ENCODE measurements around the gene NKD2. TPM values are rescaled to one million over a fixed set of nuclear protein-coding genes. Genes with fewer than 3 reads are reported as not detected.

The NKD2 gene
- total RNA-seq, 1 donor from 2014 or later: 1.7 TPM

DNA sequence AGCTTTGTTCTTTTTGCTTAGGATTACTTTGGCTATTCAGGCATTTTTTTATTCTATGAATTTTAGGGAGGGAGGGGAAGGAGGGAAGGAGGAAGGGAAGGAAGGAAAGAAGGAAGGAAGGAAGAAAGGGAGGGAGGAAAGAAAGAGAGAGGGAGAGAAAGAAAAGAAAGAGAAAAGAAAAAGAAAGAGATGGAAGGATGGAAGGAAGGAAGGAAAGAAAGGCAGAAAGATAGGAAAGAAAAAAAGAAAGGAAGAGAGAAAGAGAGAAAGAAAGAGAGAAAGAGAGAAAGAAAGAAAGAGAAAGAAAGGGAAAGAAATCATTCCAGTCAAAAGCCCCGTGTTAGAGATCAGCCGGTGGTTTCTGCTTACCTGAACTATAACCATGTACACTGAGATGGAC lies 20.8 kb upstream of the NKD2 start:
- DNase-seq (ENCODE audit: low read depth): no peak
- Histone ChIP-seq H3K36me3 (ENCODE audit: control insufficient read depth, insufficient read depth, low read length) (no peaks in the 10 kb centered on the region), H3K27me3 (ENCODE audit: control insufficient read depth, insufficient read depth, low read length) (peaks cover 4% of the 10 kb centered on the region), H3K4me3 (ENCODE audit: low read depth, low read length) (no peak overlapping the region)
- no peak for TF ChIP-seq CTCF (IDR thresholded peaks at IDR 0.05; ENCODE audit: insufficient read depth, low read length, poor library complexity, severe bottlenecking)

DNA sequence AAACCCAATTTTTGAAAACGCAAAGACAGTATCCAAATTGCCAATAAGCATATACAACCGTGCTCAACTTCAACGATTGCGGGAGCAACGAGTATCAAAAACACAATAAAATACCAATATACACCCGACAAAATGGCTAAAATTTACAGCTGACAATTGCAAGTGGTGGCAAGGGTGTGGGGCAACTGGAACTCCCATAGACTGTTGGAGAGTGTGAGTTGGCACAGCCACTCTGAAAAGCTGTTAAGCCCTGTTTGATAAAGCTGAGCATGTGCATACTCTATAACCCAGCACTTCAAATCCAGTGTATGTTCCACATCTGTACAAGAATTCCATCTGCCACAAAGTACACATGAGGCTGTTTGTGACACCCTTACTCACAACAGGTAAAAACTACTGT lies 20.3 kb upstream of the NKD2 start:
- Histone ChIP-seq H3K36me3 (ENCODE audit: control insufficient read depth, insufficient read depth, low read length) (no peaks in the 10 kb centered on the region), H3K27me3 (ENCODE audit: control insufficient read depth, insufficient read depth, low read length) (peaks cover 4% of the 10 kb centered on the region), H3K4me3 (ENCODE audit: low read depth, low read length) (no peak overlapping the region)
- TF ChIP-seq CTCF (IDR thresholded peaks at IDR 0.05; ENCODE audit: insufficient read depth, low read length, poor library complexity, severe bottlenecking): no peak
- DNase-seq (ENCODE audit: low read depth): no peak

DNA sequence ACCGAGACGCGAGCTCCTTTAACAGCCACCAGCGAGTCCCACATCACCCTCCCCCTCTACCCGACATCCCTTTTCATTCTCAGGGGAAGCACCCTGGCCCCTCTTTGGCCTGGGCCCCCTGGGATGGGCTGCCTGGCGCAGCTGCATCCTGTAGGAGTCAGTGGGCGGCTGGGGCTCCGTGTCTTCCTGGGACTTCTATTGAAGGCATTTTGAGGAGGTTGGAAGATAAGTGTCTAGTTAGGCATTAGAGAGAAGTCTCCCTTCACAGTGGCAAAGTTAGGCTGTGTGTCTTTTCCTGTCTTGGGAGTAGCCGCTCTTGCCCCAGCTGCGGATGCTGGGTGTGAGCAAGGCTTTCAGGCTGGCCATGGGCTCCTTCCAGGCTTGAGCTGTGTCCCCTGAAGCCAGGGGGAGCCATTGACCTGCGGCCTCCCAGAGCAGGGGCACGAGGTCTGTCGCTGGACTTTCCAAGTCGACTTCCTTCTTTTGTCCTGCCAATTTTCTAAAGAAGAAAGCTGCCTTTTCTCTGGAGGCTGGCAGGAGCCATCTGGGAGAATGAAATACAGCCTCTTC lies 18.6 kb upstream of the NKD2 start:
- Histone ChIP-seq H3K36me3 (ENCODE audit: control insufficient read depth, insufficient read depth, low read length) (no peaks in the 10 kb centered on the region), H3K27me3 (ENCODE audit: control insufficient read depth, insufficient read depth, low read length) (peaks cover 5% of the 10 kb centered on the region), H3K4me3 (ENCODE audit: low read depth, low read length) (no peak overlapping the region)
- no peak for DNase-seq (ENCODE audit: low read depth)
- TF ChIP-seq CTCF (IDR thresholded peaks at IDR 0.05; ENCODE audit: insufficient read depth, low read length, poor library complexity, severe bottlenecking): peak; percentile 13

DNA sequence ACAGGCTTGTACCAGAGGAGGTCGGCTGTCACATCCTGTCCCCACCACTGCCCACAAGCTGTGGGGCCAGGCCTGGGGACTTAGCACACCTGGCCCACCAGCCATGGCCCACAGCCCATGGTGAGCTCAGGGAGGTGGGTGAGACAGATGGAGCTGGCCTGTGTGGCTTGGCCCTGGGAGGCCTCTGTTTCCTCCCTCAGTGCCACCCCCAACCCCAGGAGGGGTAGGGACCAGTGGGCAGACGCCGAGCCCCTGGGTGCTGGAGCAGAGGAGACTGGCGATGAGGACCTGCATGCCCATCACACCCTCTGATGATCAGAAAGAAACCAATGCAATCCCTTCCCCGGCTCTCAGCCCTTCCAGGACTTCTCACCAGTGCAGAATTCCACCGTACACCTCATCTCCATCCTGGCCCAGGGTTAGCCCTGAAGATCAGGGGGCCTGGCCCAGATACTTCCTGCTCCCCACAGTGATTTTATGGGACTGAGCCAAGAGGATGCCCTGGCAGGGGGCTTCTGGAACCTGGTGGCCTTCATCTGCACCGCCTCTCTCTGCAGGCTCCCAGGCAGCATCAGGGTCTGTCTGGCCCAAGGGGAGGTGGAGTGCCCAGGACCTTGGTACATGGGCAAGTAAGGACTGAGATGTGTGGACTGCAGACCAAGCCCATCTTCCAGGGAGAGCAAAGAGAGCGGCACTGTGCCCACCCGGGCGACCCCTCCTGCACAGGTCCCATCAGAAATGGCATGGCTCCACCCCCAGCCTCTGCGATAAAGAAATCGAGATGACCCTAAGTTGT lies 16.9 kb upstream of the NKD2 start:
- Histone ChIP-seq H3K27me3 (ENCODE audit: control insufficient read depth, insufficient read depth, low read length) (peaks cover 11% of the 10 kb centered on the region), H3K4me3 (ENCODE audit: low read depth, low read length) (no peak overlapping the region), H3K36me3 (ENCODE audit: control insufficient read depth, insufficient read depth, low read length) (no peaks in the 10 kb centered on the region)
- no peak for DNase-seq (ENCODE audit: low read depth)
- TF ChIP-seq CTCF (IDR thresholded peaks at IDR 0.05; ENCODE audit: insufficient read depth, low read length, poor library complexity, severe bottlenecking): no peak

DNA sequence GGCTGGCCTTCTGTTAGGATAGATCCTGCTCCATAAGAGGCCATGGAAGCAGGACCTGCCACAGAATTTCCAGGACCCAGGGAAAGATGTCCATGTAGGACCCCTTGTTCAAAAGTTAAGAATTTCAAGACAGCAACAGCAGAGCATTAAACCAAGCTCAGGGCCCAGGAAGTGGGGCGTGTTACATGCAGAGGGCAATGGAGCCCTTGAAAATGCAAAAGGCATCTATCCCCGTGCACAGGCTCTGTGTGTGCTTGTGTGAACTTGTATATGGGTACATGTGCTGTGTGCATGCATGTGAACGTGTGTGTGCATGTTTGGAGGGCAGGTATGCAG lies 14.4 kb upstream of the NKD2 start:
- H3K36me3 ChIP-seq (ENCODE audit: control insufficient read depth, insufficient read depth, low read length): no peaks in the 10 kb centered on the region
- no peak overlapping the region for H3K4me3 ChIP-seq (ENCODE audit: low read depth, low read length)
- no peak for TF ChIP-seq CTCF (IDR thresholded peaks at IDR 0.05; ENCODE audit: insufficient read depth, low read length, poor library complexity, severe bottlenecking)
- H3K27me3 ChIP-seq (ENCODE audit: control insufficient read depth, insufficient read depth, low read length): peaks cover 22% of the 10 kb centered on the region
- no peak for DNase-seq (ENCODE audit: low read depth)

- H3K36me3 ChIP-seq (ENCODE audit: control insufficient read depth, insufficient read depth, low read length): no peaks in the 10 kb centered on the region
- no peak for TF ChIP-seq CTCF (IDR thresholded peaks at IDR 0.05; ENCODE audit: insufficient read depth, low read length, poor library complexity, severe bottlenecking)
- H3K27me3 ChIP-seq (ENCODE audit: control insufficient read depth, insufficient read depth, low read length): peaks cover 27% of the 10 kb centered on the region
- no peak overlapping the region for H3K4me3 ChIP-seq (ENCODE audit: low read depth, low read length)
- no peak for DNase-seq (ENCODE audit: low read depth)
Observed at GRCh38 chr5:994821-995220, 13.8 kb upstream of the NKD2 start.
